NCI-H345 (cell line): ENCODE results near the gene MMP2.

ENCODE experiments used
- DNase-seq: peaks from one replicate; lab custom pipeline; 2025; lab: John Stamatoyannopoulos, UW

The MMP2 gene

GRCh38 chr16:55513616-55514015 is 34.6 kb downstream of the MMP2 start:
- no peak for DNase-seq

GRCh38 chr16:55515111-55515510 is 36.1 kb downstream of the MMP2 start:
- DNase-seq = no peak

DNA sequence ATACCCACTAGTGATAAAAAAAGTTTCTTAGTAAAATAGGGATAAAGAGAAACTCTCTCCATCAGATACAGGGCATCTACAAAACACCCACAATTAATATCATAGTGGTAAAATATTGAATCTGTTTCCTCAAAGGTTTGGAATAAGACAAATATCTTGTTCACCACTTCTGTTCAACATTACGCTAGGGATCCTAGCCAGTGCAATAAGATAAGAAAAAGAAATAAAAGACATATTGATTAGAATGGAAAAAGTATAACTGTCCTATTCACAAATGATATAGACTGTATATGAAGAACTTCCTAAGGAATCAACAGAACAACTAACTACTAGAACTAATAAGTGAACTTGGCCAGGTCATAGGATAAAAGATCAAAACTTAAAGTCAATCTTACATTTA is 42.8 kb downstream of the MMP2 start:
- DNase-seq = no peak

- no peak for DNase-seq
These were observed 47.4 kb downstream of the MMP2 start for GRCh38 chr16:55526441-55526840.

DNA sequence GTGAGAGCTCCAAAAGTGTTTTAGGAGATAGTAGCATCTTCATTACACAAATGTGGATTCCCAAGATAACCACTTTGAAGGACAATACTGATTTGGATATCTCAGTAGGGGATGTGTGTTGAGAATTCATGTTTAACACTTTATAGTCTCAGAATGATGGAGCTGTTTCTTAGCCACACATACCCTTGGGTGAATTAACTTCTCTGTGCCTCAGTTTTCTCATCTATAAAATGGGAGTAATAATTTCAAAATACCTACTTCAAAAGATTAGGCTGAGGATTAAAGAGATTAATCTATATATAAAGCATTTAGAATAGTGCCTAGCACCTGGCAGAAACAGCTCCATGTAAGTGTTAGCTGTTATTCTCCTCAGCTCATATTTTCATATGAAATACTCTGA is 48.9 kb downstream of the MMP2 start:
- no peak for DNase-seq

DNA sequence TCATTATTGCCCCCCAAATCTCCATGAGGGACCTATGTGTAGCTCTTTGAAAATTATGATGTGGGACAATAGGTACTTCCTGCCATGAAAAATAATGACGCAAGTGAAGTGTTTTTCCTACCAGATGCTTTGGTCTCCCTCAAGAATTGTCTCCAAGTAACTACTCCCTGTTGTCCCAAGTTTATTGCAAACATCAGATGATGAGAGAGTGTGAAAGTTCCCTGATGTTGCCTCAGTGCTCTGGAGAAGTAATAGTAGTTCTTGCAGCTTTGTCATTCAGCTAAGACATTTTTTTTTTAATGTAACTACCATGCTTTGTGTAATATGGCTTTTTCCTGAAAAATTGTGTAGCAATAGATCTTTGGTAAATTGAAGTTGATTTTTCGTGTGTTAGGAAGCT is 50.0 kb downstream of the MMP2 start:
- DNase-seq = no peak

GRCh38 chr16:55530316-55530856 is 51.4 kb downstream of the MMP2 start:
- DNase-seq = no peak

DNA sequence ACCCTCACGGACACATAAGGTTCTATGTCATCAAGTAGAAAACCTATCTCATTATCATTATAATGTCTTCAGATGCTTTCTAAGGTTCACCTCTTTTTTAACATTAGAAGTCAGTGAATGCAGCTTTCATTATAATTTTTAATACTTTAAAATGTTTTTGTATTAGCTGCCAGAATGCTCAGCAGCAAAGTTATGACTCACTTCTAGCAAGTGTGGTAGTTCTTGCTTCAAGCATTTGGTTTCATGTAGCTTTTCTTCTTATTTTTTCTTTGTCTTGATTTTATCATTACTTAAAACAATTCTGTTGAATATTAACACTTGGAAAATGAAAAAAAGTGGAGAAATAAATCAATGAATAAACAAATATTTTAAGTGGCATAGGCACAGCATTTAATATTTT is 53.2 kb downstream of the MMP2 start:
- DNase-seq = no peak

GRCh38 chr16:55534756-55535155 is 55.8 kb downstream of the MMP2 start:
- no peak for DNase-seq

GRCh38 chr16:55539049-55539448 is 60.1 kb downstream of the MMP2 start:
- no peak for DNase-seq

GRCh38 chr16:55539488-55539887 is 60.5 kb downstream of the MMP2 start:
- no peak for DNase-seq

- no peak for DNase-seq
These were observed 61.2 kb downstream of the MMP2 start for GRCh38 chr16:55540221-55540620.

DNA sequence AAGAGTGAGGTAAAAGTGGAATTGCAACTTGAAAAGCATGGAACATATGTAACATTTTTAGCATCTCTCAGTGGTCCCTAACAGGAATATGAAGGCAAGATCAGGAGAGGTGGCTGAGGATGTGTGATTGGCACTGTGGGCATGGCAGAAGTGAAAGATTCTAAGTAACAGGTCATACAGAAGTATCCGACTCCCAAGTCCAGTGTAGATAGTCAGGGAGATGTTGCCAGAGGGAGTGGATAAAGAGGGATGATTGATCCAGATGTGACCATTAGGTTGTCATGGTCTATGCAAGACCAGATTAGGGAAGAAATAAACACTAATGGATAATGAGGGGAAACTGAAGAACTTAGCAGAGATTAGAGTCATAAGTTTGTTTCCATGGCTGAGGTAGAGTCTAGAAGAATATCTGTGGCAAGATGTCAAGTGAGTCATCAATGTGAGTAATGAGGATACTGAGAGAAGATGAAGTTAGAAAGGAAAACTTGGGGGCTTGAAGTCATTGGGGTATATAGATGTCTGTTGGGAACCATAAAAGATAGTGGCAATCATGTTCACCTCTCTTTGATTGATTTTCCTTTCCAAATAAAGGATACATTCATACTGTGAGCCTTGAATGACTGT is 63.6 kb downstream of the MMP2 start:
- no peak for DNase-seq

DNA sequence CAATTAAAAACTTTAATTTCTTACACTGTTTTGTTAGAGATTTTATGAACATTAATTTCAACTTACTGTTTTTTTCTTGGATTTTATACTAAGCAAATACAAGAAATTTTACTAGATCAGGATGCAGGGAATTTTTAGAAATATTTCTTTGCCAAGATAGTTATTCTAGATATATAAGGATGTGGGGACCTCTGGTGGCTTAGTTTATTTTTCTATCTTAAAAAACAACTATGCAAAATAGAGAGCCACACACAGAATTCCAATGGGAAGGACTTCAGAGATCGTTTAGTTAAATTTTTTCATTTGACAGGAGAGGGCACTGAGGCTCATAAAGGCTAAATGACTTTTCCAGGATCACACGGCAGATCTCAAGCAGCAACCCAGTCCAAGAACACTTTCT is 64.5 kb downstream of the MMP2 start:
- DNase-seq = no peak

DNA sequence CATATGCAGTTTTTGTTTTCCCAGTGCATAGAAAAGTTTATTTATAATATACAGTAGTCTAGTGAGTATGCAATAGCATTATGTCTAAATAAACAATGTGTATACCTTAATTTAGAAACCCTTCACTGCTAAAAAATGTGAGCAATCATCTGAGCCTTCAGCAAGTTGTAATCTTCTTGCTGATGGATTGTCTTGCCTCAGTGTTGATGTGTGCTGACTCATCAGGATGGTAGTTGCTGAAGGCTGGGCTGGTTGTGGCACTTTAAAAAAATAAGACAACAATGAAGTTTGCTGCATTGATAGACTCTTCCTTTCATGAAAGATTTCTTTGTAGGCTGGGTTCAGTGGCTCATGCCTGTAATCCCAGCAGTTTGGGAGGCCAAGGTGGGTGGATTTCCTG is 73.6 kb downstream of the MMP2 start:
- DNase-seq = no peak

DNA sequence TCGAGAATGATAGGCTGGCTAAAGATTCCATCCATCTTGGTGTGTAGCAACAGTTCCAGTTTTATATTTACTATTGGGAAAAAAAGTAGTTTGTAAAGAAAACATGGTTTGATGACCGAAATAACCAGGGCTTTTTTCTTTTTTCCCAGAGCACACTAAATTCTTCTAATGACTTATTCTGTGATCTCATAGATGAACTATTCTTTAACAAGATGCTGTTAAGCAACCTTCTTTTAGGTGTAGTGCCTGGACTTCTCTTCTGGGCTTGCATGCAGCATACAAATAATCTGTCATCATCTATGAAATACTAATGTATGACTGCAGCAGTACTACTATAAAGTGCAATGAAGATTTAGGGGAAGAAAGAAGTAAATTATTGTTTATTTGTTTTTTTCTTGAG is 76.4 kb downstream of the MMP2 start:
- no peak for DNase-seq
